GM10248 (cell line): Measurements from ENCODE around the gene PATL2.

Experiments
- CTCF ChIA-PET: fragments of 300-600 bp; sonication (Branson Sonifier 250); formaldehyde crosslinking; extraction: SDS; loops from one replicate; lab custom pipeline; 2021; ENCODE audit warnings: antibody characterized with exemption; lab: Yijun Ruan, JAX
- POLR2A ChIA-PET: fragments of 350-650 bp; sonication (Branson Sonifier 250); formaldehyde crosslinking; extraction: SDS; loops from one replicate; lab custom pipeline; 2020; ENCODE audit warnings: antibody characterized with exemption; lab: Yijun Ruan, JAX
- DNase-seq: peaks from one replicate; pipeline ENCODE4 v3.0.0; 2012; ENCODE audit errors: extremely low spot score
- TF ChIP-seq, protein P1 (sequence below): IDR thresholded peaks from 2 replicates; pipeline ENCODE4 v1.5.1; 2012; ENCODE audit warnings: mild to moderate bottlenecking, low read depth; ENCODE audit errors: extremely low read depth, missing control alignments, control extremely low read depth

The PATL2 gene

DNA sequence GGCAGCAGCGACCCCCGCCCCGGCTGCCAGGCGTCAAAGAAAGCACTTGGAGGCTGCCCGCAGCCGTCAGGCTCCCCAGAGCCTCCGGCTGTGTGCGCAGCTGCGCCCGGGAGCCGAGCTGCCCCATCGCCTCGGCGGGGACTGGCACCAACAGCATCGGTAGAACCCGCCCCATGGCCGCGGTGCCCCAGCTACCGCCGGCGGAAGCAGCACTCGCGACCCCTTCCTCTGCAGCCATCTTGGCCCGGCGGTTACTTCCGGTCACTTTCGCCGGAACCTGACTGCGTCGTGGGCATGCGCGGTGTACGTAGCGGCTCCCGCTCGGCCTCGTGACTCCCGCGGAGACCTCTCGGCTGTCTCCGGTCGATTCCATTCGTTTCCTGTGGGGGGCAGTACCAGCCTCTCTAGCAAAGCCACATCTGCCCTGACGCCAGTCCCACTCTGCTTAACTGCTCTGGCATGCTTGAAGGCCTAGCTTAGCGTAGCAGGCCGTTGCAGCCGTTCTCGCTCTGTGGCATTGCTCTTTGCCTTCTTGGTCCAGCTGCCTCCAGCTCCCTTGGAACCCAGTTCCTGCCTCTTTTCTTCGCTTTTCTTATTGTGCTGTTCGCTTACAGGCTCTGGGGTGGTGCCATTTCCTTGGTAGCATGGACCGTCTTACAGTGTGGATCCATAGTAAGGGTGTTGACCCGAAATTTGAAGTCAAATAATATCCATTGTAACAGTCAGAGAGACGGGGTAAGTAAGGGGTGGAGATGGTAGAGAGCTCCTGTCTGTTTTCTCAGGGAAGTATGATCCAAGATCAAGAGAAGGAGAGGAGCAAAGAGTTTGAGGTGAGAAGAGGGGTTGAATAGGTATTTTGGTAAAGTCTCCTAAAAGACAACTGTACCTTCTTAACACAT, 47.5 kb downstream of the PATL2 start, which contains the start of gene SPG11:
TSS of gene SPG11 (minus strand) at position 253 of the 899 bp plus-strand sequence. CDS start at position 238, 15 bp downstream.
- TF ChIP-seq, protein P1, sequence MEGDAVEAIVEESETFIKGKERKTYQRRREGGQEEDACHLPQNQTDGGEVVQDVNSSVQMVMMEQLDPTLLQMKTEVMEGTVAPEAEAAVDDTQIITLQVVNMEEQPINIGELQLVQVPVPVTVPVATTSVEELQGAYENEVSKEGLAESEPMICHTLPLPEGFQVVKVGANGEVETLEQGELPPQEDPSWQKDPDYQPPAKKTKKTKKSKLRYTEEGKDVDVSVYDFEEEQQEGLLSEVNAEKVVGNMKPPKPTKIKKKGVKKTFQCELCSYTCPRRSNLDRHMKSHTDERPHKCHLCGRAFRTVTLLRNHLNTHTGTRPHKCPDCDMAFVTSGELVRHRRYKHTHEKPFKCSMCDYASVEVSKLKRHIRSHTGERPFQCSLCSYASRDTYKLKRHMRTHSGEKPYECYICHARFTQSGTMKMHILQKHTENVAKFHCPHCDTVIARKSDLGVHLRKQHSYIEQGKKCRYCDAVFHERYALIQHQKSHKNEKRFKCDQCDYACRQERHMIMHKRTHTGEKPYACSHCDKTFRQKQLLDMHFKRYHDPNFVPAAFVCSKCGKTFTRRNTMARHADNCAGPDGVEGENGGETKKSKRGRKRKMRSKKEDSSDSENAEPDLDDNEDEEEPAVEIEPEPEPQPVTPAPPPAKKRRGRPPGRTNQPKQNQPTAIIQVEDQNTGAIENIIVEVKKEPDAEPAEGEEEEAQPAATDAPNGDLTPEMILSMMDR: peak; percentile 88
- peak; percentile 92 for DNase-seq
- POLR2A ChIA-PET: interaction anchor here (0.9 to 5.7 kb wide), 6 partner anchors 19 to 72 kb away, joined by 3 to 69 read pairs (median 8); partner anchors contain the start of genes B2M, PATL2 and TRIM69
- CTCF ChIA-PET: interaction anchor here (0.6 to 6.5 kb wide), 42 partner anchors 9 to 221 kb away, joined by 3 to 120 read pairs (median 5); partner anchors contain the start of genes B2M, PATL2 and TRIM69

DNA sequence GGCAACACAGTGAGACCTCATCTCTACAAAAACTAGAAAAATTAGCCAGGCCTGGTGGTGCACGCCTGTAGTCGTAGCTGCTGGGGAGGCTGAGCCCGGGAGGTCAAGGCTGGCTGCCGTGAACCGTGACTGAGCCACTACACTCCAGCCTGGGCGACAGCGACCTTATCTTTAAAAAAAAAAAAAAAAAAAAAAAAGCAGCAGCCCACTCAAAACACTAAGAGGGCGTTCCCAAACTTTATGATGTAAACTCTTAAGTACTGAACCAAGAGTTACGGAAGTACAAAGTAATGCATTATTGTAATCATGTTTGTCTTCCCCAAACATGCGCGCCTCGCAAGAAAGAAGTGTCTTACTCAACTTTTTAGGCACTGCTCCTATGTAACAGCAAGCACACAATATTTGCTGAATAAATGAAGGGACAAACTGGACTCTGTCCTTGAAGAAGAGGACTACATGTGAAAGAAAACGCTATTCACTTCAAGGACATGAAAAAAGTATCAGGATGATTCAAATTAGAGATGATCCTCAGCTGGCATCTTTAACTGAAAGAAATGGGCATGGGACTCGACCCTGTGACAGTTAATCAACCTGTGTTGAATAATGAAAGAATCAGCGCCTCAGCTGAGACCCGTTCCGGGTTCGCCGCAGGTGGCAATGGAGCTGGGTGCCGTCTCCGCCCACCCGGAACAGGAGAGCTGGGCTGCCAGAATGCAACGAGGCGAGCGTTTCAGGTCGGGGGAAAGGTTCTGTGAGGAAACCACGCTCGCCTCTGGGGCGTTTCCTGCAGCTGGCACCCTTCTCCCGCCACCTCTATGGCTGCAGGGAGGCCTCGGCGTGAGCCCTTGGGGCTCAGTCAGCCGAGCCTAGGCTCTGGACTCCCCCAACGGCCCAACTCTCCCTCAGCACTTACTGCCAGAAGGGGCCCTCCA, 48.4 kb downstream of the PATL2 start:
- DNase-seq: peak; percentile 67
- CTCF ChIA-PET: interaction anchor here (0.6 to 6.5 kb wide), 36 partner anchors 8 to 221 kb away, joined by 3 to 120 read pairs (median 5); partner anchors contain the start of genes B2M, PATL2 and TRIM69
- TF ChIP-seq, protein P1: no peak
- POLR2A ChIA-PET: interaction anchor here (0.9 to 5.7 kb wide), 6 partner anchors 20 to 73 kb away, joined by 3 to 69 read pairs (median 8); partner anchors contain the start of genes B2M, PATL2 and TRIM69

GRCh38 chr15:44661576-44661975, 49.5 kb downstream of the PATL2 start:
- POLR2A ChIA-PET: interaction anchor here (5.7 kb wide), 1 partner anchor 51 kb away, joined by 69 read pairs; the partner anchor contains the start of genes B2M and PATL2
- TF ChIP-seq, protein P1: no peak
- DNase-seq: no peak
- CTCF ChIA-PET: interaction anchor here (1.7 to 6.5 kb wide), 3 partner anchors 8 to 77 kb away, joined by 5 to 101 read pairs (median 10); partner anchors contain the start of gene TRIM69

GRCh38 chr15:44659056-44659455, 52.1 kb downstream of the PATL2 start:
- TF ChIP-seq, protein P1: no peak
- ChIA-PET POLR2A (no interaction called here), CTCF (no interaction called here)
- DNase-seq: no peak

DNA sequence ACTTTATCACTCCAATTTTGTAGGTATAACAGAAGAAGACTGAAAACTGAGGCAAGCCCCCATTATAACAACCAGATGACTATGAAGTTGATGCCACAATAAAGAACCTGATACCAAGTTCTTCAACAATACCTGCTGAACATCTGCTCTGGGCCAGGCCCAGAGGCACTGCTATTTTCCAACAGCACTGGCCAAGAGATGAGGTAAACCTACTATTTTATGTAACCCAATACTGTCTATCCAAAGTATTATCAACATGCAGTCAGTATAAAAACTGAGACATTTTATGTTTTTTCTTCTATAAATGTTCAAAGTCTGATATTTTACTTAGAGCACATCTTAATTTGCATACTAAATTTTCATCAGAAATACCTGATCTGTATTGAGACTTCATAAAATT, 53.7 kb downstream of the PATL2 start:
- POLR2A ChIA-PET: no interaction called here
- DNase-seq: no peak
- TF ChIP-seq, protein P1: no peak
- CTCF ChIA-PET: interaction anchor here (1.1 to 2.1 kb wide), 7 partner anchors 9 to 81 kb away, joined by 3 to 9 read pairs (median 4); partner anchors contain the start of gene TRIM69
